Measurements from ENCODE around the gene CYSTM1.
A peak's percentile ranks its signal among the peaks of the same experiment; 100 is the strongest.

DNA sequence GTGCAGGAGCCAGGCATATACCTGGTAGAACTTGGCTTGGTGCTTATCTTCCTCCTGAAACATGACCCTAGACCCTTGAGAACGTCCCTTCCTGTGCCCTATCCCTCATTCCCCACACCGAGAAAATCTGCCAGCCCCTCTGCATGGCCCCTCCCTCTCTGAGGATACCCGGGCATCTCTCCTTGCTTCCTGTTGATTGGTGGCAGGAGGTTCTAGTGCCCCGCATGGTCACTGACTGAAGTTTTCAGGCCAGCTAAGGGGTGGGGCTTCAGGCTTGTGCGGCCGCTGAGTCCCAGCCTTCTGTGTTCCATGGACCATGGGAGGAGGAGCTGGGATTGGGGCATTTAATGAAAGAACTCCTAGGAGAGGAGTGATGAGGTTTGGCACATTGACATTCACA is 26.5 kb upstream of the CYSTM1 start:
- no peak for TF ChIP-seq MAFK (IDR thresholded peaks at IDR 0.05; ENCODE audit: low read depth, low read length)
- no peak for TF ChIP-seq PHF8 (conservative IDR thresholded peaks at IDR 0.05; ENCODE audit: low read depth, low read length)
- TF ChIP-seq CTCF (IDR thresholded peaks at IDR 0.05; ENCODE audit: control extremely low read depth in 1 of 3, insufficient read depth in 1 of 3, low read depth in 1 of 3, low read length in 3 of 3), result peak in 2 of 3 experiments; percentile 32 to 50; a peak in 3 of 4 replicates
- TF ChIP-seq POLR2AphosphoS5 (IDR thresholded peaks at IDR 0.05; ENCODE audit: low read depth, low read length), result no peak
- no peak for TF ChIP-seq MAX (IDR thresholded peaks at IDR 0.05)
- TF ChIP-seq EP300 (IDR thresholded peaks at IDR 0.05; ENCODE audit: borderline replicate concordance in 1 of 2, low read depth in 2 of 2, low read length in 2 of 2), result no peak
- no peak for TF ChIP-seq CEBPB (IDR thresholded peaks at IDR 0.05; ENCODE audit: low read depth, low read length)
- TF ChIP-seq, protein P1, sequence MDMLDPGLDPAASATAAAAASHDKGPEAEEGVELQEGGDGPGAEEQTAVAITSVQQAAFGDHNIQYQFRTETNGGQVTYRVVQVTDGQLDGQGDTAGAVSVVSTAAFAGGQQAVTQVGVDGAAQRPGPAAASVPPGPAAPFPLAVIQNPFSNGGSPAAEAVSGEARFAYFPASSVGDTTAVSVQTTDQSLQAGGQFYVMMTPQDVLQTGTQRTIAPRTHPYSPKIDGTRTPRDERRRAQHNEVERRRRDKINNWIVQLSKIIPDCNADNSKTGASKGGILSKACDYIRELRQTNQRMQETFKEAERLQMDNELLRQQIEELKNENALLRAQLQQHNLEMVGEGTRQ (IDR thresholded peaks at IDR 0.05; ENCODE audit: low read length), result no peak
- TF ChIP-seq RFX5 (IDR thresholded peaks at IDR 0.05; ENCODE audit: borderline replicate concordance, low read depth, low read length), result no peak
- no peak for TF ChIP-seq KDM1A (IDR thresholded peaks at IDR 0.05; ENCODE audit: borderline replicate concordance, low read length)
- no peak for TF ChIP-seq POLR2A (IDR thresholded peaks at IDR 0.05; ENCODE audit: control extremely low read depth in 1 of 2, low read depth in 2 of 2, low read length in 2 of 2)
- no peak for TF ChIP-seq EZH2 (IDR thresholded peaks at IDR 0.05; ENCODE audit: low read depth, low read length, severe bottlenecking)
- no peak for TF ChIP-seq CREB1 (IDR thresholded peaks at IDR 0.05)
- TF ChIP-seq JUN (IDR thresholded peaks at IDR 0.05; ENCODE audit: low read depth, low read length), result no peak

Data from H1 (cell line).